ENCODE data around the gene PDE7B. TPM values are rescaled to one million over a fixed set of nuclear protein-coding genes. Genes with fewer than 3 reads are reported as not detected.

PDE7B gene
- total and polyA plus RNA-seq, 2 of the 8 experiments (the other 6 are each of a cell fraction or from before 2014, with no cell fraction given), result not detected

GRCh38 chr6:136244061-136244616, 392.6 kb downstream of the PDE7B start (continued):
- TF ChIP-seq ATF2 (IDR thresholded peaks at IDR 0.05; ENCODE audit: low read length) (no peak), BCL11A (IDR thresholded peaks at IDR 0.05; ENCODE audit: low read depth in 2 of 2, low read length in 2 of 2) (no peak), EGR1 (IDR thresholded peaks at IDR 0.05; ENCODE audit: borderline replicate concordance, low read depth, low read length) (no peak), SUZ12 (IDR thresholded peaks at IDR 0.05; ENCODE audit: low read length) (no peak), JUN (IDR thresholded peaks at IDR 0.05; ENCODE audit: low read depth, low read length) (no peak)

Measured in H1 (cell line).